Common myeloid progenitor, CD34-positive (primary cell): ENCODE results near the gene FAM167B.
"Not testable (repeated sequence)": the region's sequence is repeated elsewhere in the genome, so short reads cannot be mapped to it uniquely, and the experiment has no call there.

Experiments
- CTCF ChIA-PET: fragments of 350-600 bp; sonication (Branson Sonifier 250); formaldehyde crosslinking; loops from one replicate; lab custom pipeline; 2021; ENCODE audit warnings: antibody characterized with exemption; lab: Charles Lee
- POLR2A ChIA-PET: fragments of 350-600 bp; sonication (Branson Sonifier 250); formaldehyde crosslinking; loops from one replicate; lab custom pipeline; 2021; ENCODE audit warnings: antibody characterized with exemption; lab: Charles Lee
- DNase-seq, 3 donors: peaks; one replicate each; pipeline versions ENCODE4 v3.0.0 to v3.0.0-alpha.2; 2013
- H3K27ac ChIP-seq, 2 experiments: 1 replicate in 1 of 2; 2 replicates in 1 of 2; pipeline ENCODE4 v1.7.0; 2013; ENCODE audit warnings: inconsistent platforms in 2 of 2, low read length in 2 of 2, mild to moderate bottlenecking in 2 of 2, low read depth in 1 of 2, moderate library complexity in 1 of 2; ENCODE audit not compliant: severe bottlenecking in 2 of 2, insufficient read depth in 1 of 2, poor library complexity in 1 of 2
- H3K27me3 ChIP-seq, 5 experiments: replicated peaks in 2 of 5; 1 replicate in 3 of 5; 2 replicates in 2 of 5; pipeline versions ENCODE4 v1.6.1 to v1.7.0; 2013; ENCODE audit warnings: low read length in 4 of 5, mild to moderate bottlenecking in 2 of 5, moderate library complexity in 2 of 5, inconsistent platforms in 1 of 5; ENCODE audit not compliant: insufficient read depth in 5 of 5, control insufficient read depth in 4 of 5
- H3K36me3 ChIP-seq, 4 experiments: 1 replicate in 2 of 4; 2 replicates in 2 of 4; pipeline versions ENCODE4 v1.6.1 to v1.7.0; 2013; ENCODE audit warnings: low read length in 3 of 4, control low read depth in 1 of 4, mild to moderate bottlenecking in 1 of 4; ENCODE audit not compliant: control insufficient read depth in 4 of 4, insufficient read depth in 4 of 4
- H3K4me1 ChIP-seq, 4 experiments: 1 replicate in 3 of 4; 2 replicates in 1 of 4; pipeline versions ENCODE4 v1.6.1 to v1.7.1; 2013; ENCODE audit warnings: low read length in 3 of 4, mild to moderate bottlenecking in 3 of 4, control low read depth in 1 of 4, inconsistent platforms in 1 of 4, moderate library complexity in 1 of 4; ENCODE audit not compliant: control insufficient read depth in 4 of 4, insufficient read depth in 4 of 4; ENCODE audit errors: control extremely low read depth in 1 of 4
- H3K4me3 ChIP-seq, 7 experiments: 1 replicate in 4 of 7; 2 replicates in 3 of 7; pipeline versions ENCODE4 v1.5.1 to v1.7.0; 2013; ENCODE audit warnings: mild to moderate bottlenecking in 7 of 7, low read length in 6 of 7, moderate library complexity in 6 of 7, inconsistent platforms in 2 of 7, low read depth in 2 of 7, control low read depth in 1 of 7; ENCODE audit not compliant: insufficient read depth in 4 of 7, control insufficient read depth in 1 of 7; ENCODE audit errors: extremely low read depth in 1 of 7
- H3K9me3 ChIP-seq, 5 experiments: 1 replicate in 4 of 5; 2 replicates in 1 of 5; pipeline versions ENCODE4 v1.6.1 to v1.7.1; 2013; ENCODE audit warnings: low read length in 4 of 5, mild to moderate bottlenecking in 2 of 5, inconsistent platforms in 1 of 5, low read depth in 1 of 5, moderate library complexity in 1 of 5; ENCODE audit not compliant: control insufficient read depth in 4 of 5, insufficient read depth in 2 of 5; ENCODE audit errors: control extremely low read depth in 1 of 5
- WGBS: methylation state at CpG from one replicate; pipeline ENCODE4 v1.1.5; 2013; ENCODE audit not compliant: insufficient coverage; 5-methylcytosine and 5-hydroxymethylcytosine counted together

FAM167B gene

DNA sequence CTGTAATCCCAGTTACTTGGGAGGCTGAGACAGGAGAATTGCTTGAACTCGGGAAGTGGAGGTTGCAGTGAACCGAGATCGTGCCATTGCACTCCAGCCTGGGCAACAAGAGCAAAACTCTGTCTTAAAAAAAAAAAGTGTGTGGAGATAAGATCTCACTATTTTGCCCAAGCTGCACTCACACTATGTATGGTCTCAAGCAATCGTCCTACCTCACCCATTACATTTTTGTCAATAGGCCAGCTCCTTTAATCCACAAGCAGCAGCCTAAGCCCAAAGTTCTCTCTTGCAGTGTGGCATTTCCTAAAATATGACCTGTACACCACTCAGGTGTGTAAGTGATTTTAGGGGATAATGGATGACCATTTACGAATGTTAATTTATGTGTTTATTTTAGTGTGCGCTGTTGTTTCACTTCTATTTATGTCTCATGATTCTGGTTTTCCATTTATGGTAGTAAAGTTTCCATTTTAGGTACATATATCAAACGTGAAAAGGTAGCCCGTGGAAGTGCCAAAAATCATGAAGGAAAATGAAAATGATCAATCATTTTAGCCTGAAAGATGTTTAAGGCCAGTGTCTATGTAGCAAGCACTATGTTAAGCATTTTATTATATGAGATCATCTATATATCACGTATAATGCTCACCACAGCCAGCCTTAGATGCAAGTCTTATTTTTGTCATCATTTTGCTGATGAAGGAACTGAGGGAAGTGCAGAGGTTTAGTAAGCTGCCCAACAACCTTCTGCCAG lies 9.6 kb downstream of the FAM167B start:
- Histone ChIP-seq H3K27me3 (no peaks in the 10 kb centered on the region), H3K4me3 (no peak overlapping the region), H3K4me1 (peaks cover 0 to 22% (median 16%) of the 10 kb centered on the region in 4 experiments), H3K36me3 (no peaks in the 10 kb centered on the region), H3K9me3 (no peaks in the 10 kb centered on the region), H3K27ac (no peak overlapping the region)
- WGBS: 91% methylated on average over 4 of the region's 9 CpGs
- CTCF ChIA-PET: interaction anchor here (0.6 to 3.2 kb wide), 4 partner anchors 9 to 559 kb away, joined by 4 to 16 read pairs (median 5); partner anchors contain the start of gene FAM167B
- POLR2A ChIA-PET: no interaction called here
- no peak for DNase-seq

DNA sequence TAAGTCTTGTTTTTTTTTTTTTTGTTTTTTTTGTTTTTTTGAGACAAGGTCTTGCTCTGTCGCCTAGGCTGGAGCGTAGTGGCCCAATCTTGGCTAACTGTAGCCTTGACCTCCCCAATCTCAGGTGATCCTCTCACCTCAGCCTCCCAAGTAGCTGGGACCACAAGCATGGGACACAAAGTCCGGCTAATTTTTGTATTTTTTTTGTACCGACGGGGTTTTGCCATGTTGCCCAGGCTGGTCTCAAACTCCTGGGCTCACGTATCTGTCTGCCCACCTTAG lies 10.1 kb downstream of the FAM167B start:
- ChIA-PET POLR2A (no interaction called here), CTCF (interaction anchor here (3.2 kb wide), 1 partner anchor 9 kb away, joined by 16 read pairs; the partner anchor contains the start of gene FAM167B)
- Histone ChIP-seq H3K4me1 (peaks cover 0 to 16% (median 11%) of the 10 kb centered on the region in 4 experiments), H3K27me3 (no peaks in the 10 kb centered on the region), H3K36me3 (no peaks in the 10 kb centered on the region), H3K27ac (no peak overlapping the region), H3K9me3 (no peaks in the 10 kb centered on the region), H3K4me3 (no peak overlapping the region)
- no peak for DNase-seq
- 100% methylated on average over 5 of the region's 6 CpGs for WGBS

DNA sequence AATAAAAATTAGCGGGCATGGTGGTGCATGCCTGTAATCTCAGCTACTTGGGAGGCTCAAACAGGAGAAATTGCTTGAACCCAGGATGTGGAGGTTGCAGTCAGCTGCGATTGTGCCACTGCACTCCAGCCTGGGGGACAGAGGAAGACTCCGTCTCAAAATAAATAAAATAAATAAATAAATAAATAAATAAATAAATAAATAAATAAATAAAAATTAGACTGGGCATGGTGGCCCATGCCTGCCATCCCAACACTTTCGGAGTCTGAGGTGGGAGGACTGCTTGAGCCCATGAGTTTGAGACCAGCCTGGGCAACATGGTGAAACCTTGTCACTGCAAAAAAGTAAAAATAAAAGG lies 16.2 kb downstream of the FAM167B start:
- H3K27me3 ChIP-seq, H3K36me3 ChIP-seq, H3K27ac ChIP-seq, H3K4me3 ChIP-seq, H3K4me1 ChIP-seq, DNase-seq, H3K9me3 ChIP-seq, POLR2A ChIA-PET: not testable (repeated sequence)
- CTCF ChIA-PET: interaction anchor here (1.4 kb wide), 1 partner anchor 10 kb away, joined by 4 read pairs; no protein-coding TSS in a partner anchor
- WGBS: 100% methylated on average over 2 of the region's 4 CpGs

GRCh38 chr1:32263744-32264143 lies 16.7 kb downstream of the FAM167B start:
- ChIA-PET POLR2A (no interaction called here), CTCF (no interaction called here)
- Histone ChIP-seq H3K27me3 (no peaks in the 10 kb centered on the region), H3K27ac (no peak overlapping the region), H3K36me3 (no peaks in the 10 kb centered on the region), H3K4me3 (no peak overlapping the region), H3K9me3 (no peaks in the 10 kb centered on the region), H3K4me1 (peaks cover 0 to 4% (median 0%) of the 10 kb centered on the region in 4 experiments)
- no peak for DNase-seq
- WGBS: 100% methylated on average over 3 of the region's 4 CpGs

DNA sequence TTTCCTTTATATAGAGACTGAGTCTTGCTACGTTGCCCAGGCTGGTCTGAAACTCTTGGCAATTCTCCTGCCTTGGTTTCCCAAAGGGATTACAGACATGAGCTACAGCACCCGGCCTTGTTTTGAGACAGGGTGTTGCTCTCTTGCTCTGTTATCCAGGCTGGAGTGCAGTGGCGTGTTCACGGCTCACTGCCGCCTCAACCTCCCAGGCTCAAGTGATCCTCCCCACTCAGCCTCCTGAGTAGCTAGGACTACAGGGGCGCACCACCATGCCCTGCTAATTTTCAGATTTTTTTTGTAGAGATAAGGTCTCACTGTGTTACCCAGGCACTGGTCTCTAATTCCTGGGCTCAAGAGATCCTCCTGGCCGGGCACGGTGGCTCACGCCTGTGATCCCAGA lies 18.8 kb downstream of the FAM167B start:
- CTCF ChIA-PET: interaction anchor here (1.1 to 1.2 kb wide), 2 partner anchors 10 to 16 kb away, joined by 3 to 5 read pairs; no protein-coding TSS in a partner anchor
- H3K27ac ChIP-seq: no peak overlapping the region

DNA sequence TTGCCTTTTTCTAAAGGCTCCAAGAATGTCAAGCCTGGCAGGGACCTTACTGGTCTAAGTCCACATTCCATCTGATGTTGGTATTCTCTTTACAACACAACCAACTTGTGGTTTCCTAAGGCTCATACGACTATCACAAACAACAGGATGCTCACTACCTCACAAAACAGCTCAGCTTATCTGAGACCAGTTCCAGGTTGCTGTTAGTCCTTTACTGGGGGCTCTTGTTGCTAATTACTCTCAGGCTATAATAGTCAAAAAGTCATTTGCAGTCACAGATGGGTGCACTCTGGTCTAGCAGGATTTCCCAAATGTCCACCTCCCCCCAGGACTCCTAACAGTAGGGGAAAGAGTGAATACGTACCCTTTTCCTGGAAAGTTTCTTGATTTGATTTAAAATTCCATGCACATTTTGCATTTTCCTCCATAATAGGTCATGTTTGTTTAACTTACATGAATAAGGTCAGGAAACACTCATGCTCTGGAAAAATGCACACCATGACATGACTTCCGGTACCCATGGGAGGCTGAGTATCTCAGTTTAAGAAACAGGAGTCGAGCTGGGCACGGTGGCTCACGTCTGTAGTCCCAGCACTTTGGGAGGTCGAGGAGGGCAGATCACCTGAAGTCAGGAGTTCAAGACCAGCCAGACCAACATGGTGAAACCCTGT lies 20.0 kb downstream of the FAM167B start:
- Histone ChIP-seq H3K27ac (no peak overlapping the region), H3K4me3 (no peak overlapping the region), H3K4me1 (peaks cover 0 to 4% (median 0%) of the 10 kb centered on the region in 4 experiments), H3K36me3 (no peaks in the 10 kb centered on the region), H3K9me3 (no peaks in the 10 kb centered on the region), H3K27me3 (no peaks in the 10 kb centered on the region)
- ChIA-PET POLR2A (no interaction called here), CTCF (no interaction called here)
- DNase-seq: peak in 2 of 3 donors; percentile 8 to 20
- 81% methylated on average over 6 of the region's 7 CpGs for WGBS

More for the DNA sequence above, 18.8 kb downstream of the FAM167B start:
- H3K4me3 ChIP-seq: no peak overlapping the region
- POLR2A ChIA-PET: no interaction called here
- H3K27me3 ChIP-seq: no peaks in the 10 kb centered on the region
- H3K9me3 ChIP-seq: no peaks in the 10 kb centered on the region
- no peaks in the 10 kb centered on the region for H3K36me3 ChIP-seq
- DNase-seq: no peak
- H3K4me1 ChIP-seq: peaks cover 0 to 4% (median 0%) of the 10 kb centered on the region in 4 experiments
- 100% methylated on average over 6 of the region's 9 CpGs for WGBS

- no peak overlapping the region for H3K4me3 ChIP-seq
- H3K36me3 ChIP-seq: no peaks in the 10 kb centered on the region
- POLR2A ChIA-PET: no interaction called here
- H3K9me3 ChIP-seq: no peaks in the 10 kb centered on the region
- CTCF ChIA-PET: interaction anchor here (1.0 kb wide), 1 partner anchor 9 kb away, joined by 3 read pairs; no protein-coding TSS in a partner anchor
- peaks cover 0 to 2% (median 0%) of the 10 kb centered on the region in 5 experiments for H3K27me3 ChIP-seq
- no peak overlapping the region for H3K27ac ChIP-seq
- DNase-seq: no peak
- H3K4me1 ChIP-seq: peaks cover 4 to 22% (median 12%) of the 10 kb centered on the region in 4 experiments
Measured at GRCh38 chr1:32269744-32270143, 22.7 kb downstream of the FAM167B start.
